ENCODE measurements around the gene NR6A1.

- TF ChIP-seq POLR2A (IDR thresholded peaks at IDR 0.05) (no peak), CTCF (IDR thresholded peaks at IDR 0.05) (no peak)
Observed at GRCh38 chr9:124475868-124476690, 295.0 kb downstream of the NR6A1 start.

Data from ovary (tissue), 3 donors.